Activated naive CD4-positive, alpha-beta T cell treated with anti-CD3 and anti-CD28 coated beads, Interleukin-2, amount 50 U/mL, for 24 hours (primary cell): ENCODE data around the gene SELENOO.
"Not testable (repeated sequence)": the region's sequence is repeated elsewhere in the genome, so short reads cannot be mapped to it uniquely, and the experiment has no call there.

Experiments
- H3K27ac Mint-ChIP-seq: one replicate; pipeline ENCODE4 v1.8.0; 2021; ENCODE audit warnings: mild to moderate bottlenecking, mixed read lengths
- H3K27me3 Mint-ChIP-seq: one replicate; pipeline ENCODE4 v1.8.0; 2021; ENCODE audit warnings: mixed read lengths
- H3K36me3 Mint-ChIP-seq: one replicate; pipeline ENCODE4 v1.8.0; 2021; ENCODE audit warnings: mixed read lengths
- H3K4me1 Mint-ChIP-seq: one replicate; pipeline ENCODE4 v1.8.0; 2021; ENCODE audit warnings: mixed read lengths
- H3K4me3 Mint-ChIP-seq: one replicate; pipeline ENCODE4 v1.8.0; 2021; ENCODE audit warnings: mild to moderate bottlenecking, mixed read lengths
- H3K9me3 Mint-ChIP-seq: one replicate; pipeline ENCODE4 v1.8.0; 2021; ENCODE audit warnings: mixed read lengths

Gene SELENOO, protein sequence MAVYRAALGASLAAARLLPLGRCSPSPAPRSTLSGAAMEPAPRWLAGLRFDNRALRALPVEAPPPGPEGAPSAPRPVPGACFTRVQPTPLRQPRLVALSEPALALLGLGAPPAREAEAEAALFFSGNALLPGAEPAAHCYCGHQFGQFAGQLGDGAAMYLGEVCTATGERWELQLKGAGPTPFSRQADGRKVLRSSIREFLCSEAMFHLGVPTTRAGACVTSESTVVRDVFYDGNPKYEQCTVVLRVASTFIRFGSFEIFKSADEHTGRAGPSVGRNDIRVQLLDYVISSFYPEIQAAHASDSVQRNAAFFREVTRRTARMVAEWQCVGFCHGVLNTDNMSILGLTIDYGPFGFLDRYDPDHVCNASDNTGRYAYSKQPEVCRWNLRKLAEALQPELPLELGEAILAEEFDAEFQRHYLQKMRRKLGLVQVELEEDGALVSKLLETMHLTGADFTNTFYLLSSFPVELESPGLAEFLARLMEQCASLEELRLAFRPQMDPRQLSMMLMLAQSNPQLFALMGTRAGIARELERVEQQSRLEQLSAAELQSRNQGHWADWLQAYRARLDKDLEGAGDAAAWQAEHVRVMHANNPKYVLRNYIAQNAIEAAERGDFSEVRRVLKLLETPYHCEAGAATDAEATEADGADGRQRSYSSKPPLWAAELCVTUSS

DNA sequence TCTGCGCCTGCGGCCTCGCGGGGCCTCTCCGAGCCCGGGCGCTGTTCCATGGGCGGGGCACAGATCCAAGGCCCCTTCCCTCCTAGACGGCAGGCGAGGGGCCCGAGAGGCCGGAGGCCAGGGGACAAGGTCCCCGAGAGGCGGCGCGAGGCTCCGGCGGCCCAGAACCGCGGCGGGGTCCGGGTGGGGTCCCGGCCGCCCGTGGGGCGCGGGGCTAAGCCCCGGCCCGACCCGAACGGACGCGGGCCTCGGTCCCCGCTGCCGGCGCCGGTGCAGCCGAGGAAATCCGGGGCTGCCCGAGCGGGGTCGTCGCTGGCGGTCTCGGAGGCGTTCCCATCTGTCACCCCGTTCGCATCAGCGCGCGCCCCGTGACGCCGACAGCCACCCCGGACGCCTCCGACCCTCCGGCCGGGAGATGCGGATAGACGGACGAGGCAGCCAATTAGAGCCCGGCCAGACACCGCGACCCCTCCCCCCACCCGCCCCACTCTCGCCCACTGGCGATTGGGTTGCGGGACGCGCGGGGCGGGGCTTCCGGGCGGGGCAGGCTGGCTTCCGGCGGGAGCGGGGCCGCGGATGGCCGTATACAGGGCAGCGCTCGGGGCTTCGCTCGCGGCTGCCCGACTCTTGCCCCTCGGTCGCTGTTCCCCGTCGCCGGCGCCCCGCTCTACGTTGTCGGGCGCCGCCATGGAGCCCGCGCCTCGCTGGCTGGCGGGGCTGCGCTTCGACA, at the start of gene SELENOO:
Gene SELENOO, plus strand, starts transcription at position 551 of the 730 bp plus-strand sequence. Its CDS starts 26 bp downstream, at position 577.
- H3K27ac Mint-ChIP-seq = peak within 1 kb of the TSS; percentile 62
- H3K4me3 Mint-ChIP-seq = peak within 1 kb of the TSS; percentile 88
- H3K9me3 Mint-ChIP-seq = no peaks in the 10 kb centered on the region
- no peaks in the 10 kb centered on the region for H3K27me3 Mint-ChIP-seq
- no peaks in the 10 kb centered on the region for H3K36me3 Mint-ChIP-seq
- H3K4me1 Mint-ChIP-seq = peaks cover 27% of the 10 kb centered on the region

GRCh38 chr22:50151571-50152537, 49.0 kb upstream of the SELENOO start:
- no peak overlapping the region for H3K4me3 Mint-ChIP-seq
- H3K36me3 Mint-ChIP-seq = no peaks in the 10 kb centered on the region
- no peaks in the 10 kb centered on the region for H3K9me3 Mint-ChIP-seq
- H3K4me1 Mint-ChIP-seq = peaks cover under 1% of the 10 kb centered on the region
- no peaks in the 10 kb centered on the region for H3K27me3 Mint-ChIP-seq
- H3K27ac Mint-ChIP-seq = no peak overlapping the region

- Mint-ChIP-seq H3K36me3 (no peaks in the 10 kb centered on the region), H3K4me3 (no peak overlapping the region), H3K27me3 (no peaks in the 10 kb centered on the region), H3K27ac (no peak overlapping the region), H3K4me1 (no peaks in the 10 kb centered on the region), H3K9me3 (no peaks in the 10 kb centered on the region)
Measured at GRCh38 chr22:50153056-50153755, 47.6 kb upstream of the SELENOO start.

DNA sequence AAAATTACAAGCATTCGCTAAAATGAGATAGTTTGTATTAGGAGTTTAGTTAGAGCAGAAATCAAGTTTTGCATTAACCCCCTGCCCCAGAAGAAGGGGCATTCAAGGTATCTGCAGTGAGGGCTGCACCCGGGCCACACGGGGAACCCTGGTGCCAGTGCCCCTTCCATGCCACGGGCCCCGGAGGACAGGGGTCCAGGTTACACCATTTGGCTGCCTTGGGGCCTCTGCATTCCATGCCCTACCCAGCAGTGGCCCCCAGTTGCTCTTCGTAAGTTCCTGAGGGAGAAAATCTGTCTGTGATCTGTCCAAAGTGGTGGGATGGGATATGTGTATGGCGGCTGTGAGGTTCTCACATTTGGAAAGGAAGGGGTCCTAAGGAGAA, 47.1 kb upstream of the SELENOO start:
- H3K9me3 Mint-ChIP-seq = no peaks in the 10 kb centered on the region
- H3K27me3 Mint-ChIP-seq = no peaks in the 10 kb centered on the region
- no peak overlapping the region for H3K4me3 Mint-ChIP-seq
- H3K27ac Mint-ChIP-seq = no peak overlapping the region
- H3K4me1 Mint-ChIP-seq = no peaks in the 10 kb centered on the region
- H3K36me3 Mint-ChIP-seq = no peaks in the 10 kb centered on the region

DNA sequence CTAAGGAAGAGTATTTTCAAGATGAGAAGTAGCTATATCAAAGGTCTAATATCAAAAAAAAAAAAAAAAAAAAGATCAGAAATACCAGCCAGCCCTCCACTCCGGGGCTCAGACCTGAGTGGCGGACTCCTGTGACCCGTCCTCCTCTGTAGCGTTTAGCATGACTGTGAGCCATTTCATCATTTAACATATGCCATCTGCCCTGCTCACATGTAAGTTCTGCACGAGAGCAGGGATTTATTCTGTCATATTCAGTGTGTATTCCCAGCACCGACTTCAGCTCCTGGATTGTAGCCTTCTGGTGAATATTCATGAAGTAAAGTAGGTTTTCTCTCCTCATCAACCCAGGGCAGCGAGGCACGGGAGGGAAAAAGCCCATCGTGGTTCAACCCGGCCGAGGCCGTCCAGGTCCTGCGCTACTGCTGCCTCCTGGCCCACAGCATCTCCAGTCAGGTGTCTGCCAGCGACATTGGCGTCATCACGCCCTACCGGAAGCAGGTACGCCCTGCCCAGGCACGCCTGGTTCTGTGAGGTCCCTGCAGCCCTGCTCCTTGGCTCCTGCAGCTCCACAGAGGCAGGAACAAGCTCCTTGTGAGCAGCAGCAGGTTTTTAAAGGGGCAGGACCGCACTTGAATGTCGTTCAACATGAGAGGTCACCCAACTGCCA, 43.0 kb upstream of the SELENOO start:
- Mint-ChIP-seq H3K4me3 (no peak overlapping the region), H3K36me3 (no peaks in the 10 kb centered on the region), H3K4me1 (no peaks in the 10 kb centered on the region), H3K27me3 (peaks cover 3% of the 10 kb centered on the region), H3K9me3 (no peaks in the 10 kb centered on the region), H3K27ac (no peak overlapping the region)

DNA sequence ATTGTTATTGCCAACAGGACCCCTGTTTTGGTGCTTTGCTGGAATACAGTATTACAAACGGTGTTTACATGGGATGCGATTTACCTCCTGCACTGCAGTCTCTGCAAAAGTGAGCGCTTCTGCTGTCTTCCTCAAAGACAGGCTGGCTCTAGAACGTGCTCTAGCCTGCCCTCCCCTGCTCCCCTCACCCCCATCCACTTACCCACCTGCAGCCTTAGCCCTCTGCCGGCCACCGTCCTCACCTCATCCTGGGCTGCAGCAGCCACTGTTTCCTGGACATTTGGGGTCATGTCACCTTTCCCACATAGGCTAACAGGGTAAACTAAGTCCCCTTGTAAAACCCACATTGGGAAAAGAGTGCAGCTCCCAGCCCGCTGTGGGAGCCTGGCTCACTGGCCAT, 39.9 kb upstream of the SELENOO start:
- no peak overlapping the region for H3K27ac Mint-ChIP-seq
- peaks cover 3% of the 10 kb centered on the region for H3K27me3 Mint-ChIP-seq
- H3K4me1 Mint-ChIP-seq = no peaks in the 10 kb centered on the region
- H3K4me3 Mint-ChIP-seq = no peak overlapping the region
- H3K9me3 Mint-ChIP-seq = no peaks in the 10 kb centered on the region
- no peaks in the 10 kb centered on the region for H3K36me3 Mint-ChIP-seq

- H3K27ac Mint-ChIP-seq = no peak overlapping the region
- H3K4me3 Mint-ChIP-seq = no peak overlapping the region
- H3K36me3 Mint-ChIP-seq = no peaks in the 10 kb centered on the region
- H3K27me3 Mint-ChIP-seq = peaks cover 3% of the 10 kb centered on the region
- no peaks in the 10 kb centered on the region for H3K9me3 Mint-ChIP-seq
- H3K4me1 Mint-ChIP-seq = no peaks in the 10 kb centered on the region
Measured at GRCh38 chr22:50161508-50162390, 39.1 kb upstream of the SELENOO start.

DNA sequence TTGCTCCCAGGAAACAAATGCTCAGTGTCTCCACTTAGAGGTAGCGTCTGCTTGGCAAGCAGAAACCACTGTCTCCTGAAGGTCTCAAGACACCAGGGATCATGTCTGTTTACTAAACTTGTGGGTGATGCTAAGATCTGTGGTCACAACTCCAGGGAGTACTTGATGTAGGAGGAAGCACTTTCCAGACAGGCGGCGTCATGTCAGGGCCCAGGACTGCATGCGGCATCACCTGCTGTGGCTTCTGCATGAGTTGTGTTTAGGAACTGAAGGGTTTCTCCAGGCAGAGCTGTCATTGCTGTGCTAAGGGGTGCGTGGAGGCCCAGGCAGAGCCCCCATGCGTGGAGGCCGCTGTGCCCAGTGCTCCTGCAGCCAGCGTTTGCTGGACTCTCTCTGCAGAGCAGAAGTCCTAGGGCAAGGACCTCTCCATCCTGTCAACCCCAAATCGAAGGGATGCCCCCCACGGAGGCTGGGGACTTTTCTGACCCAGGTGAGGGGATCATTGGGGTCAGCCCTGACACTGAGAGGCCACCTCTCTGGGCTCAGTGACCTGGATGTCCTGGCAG, 38.3 kb upstream of the SELENOO start:
- Mint-ChIP-seq H3K36me3 (no peaks in the 10 kb centered on the region), H3K9me3 (no peaks in the 10 kb centered on the region), H3K4me1 (no peaks in the 10 kb centered on the region), H3K4me3 (no peak overlapping the region), H3K27me3 (peaks cover 3% of the 10 kb centered on the region), H3K27ac (no peak overlapping the region)

- H3K27me3 Mint-ChIP-seq = peaks cover 13% of the 10 kb centered on the region
- no peak overlapping the region for H3K4me3 Mint-ChIP-seq
- H3K9me3 Mint-ChIP-seq = no peaks in the 10 kb centered on the region
- no peaks in the 10 kb centered on the region for H3K36me3 Mint-ChIP-seq
- H3K27ac Mint-ChIP-seq = no peak overlapping the region
- peaks cover 13% of the 10 kb centered on the region for H3K4me1 Mint-ChIP-seq
Measured at GRCh38 chr22:50165436-50166123, 35.2 kb upstream of the SELENOO start.

DNA sequence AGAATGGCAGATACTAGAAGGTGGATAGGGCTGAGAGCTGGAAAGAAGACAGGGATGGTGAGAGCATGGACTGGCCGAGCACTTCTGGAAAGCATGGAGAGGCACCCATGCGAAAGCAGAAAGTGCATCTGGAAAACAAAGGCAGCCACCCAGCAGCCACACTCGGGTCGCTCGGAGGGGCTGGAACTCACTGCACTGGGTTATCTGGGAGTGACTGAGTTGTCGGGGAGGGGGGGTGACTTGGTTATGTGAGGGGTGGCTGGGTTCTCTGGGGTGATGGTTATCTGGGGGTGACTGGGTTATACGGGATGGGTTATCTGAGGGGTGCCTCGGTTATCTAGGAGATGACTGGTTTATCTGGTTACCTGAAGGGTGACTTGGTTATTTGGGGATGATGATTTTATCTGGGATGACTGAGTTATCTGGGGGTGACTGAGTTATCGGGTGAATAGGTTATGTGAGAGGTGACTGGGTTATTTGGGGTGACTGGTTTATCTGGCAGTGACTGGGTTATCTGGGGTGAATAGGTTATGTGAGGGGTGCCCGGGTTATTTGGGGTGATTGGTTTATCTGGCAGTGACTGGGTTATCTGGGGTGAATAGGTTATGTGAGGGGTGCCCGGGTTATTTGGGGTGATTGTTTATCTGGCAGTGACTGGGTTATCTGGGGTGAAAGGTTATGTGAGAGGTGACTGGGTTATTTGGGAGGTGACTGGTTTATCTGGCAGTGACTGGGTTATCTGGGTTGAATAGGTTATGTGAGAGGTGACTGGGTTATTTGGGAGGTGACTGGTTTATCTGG, 32.9 kb upstream of the SELENOO start:
- H3K4me3 Mint-ChIP-seq = peak overlapping the region; percentile 19
- H3K36me3 Mint-ChIP-seq = no peaks in the 10 kb centered on the region
- H3K9me3 Mint-ChIP-seq = no peaks in the 10 kb centered on the region
- H3K27me3 Mint-ChIP-seq = peaks cover 18% of the 10 kb centered on the region
- peak overlapping the region; percentile 76 for H3K27ac Mint-ChIP-seq
- H3K4me1 Mint-ChIP-seq = peaks cover 13% of the 10 kb centered on the region

GRCh38 chr22:50168490-50169180, 32.2 kb upstream of the SELENOO start:
- Mint-ChIP-seq H3K4me3 (peak overlapping the region; percentile 73), H3K27ac (peak overlapping the region; percentile 82), H3K27me3 (peaks cover 18% of the 10 kb centered on the region), H3K4me1 (peaks cover 13% of the 10 kb centered on the region)
- not testable (repeated sequence) for H3K36me3 Mint-ChIP-seq, H3K9me3 Mint-ChIP-seq
